ENCODE results near the gene LMX1B. TPM values are rescaled to one million over a fixed set of nuclear protein-coding genes. Genes with fewer than 3 reads are reported as not detected.
"Not testable (repeated sequence)": the region's sequence is repeated elsewhere in the genome, so short reads cannot be mapped to it uniquely, and the experiment has no call there.

LMX1B gene
- total RNA-seq, 2 experiments from 2014 or later = not detected

DNA sequence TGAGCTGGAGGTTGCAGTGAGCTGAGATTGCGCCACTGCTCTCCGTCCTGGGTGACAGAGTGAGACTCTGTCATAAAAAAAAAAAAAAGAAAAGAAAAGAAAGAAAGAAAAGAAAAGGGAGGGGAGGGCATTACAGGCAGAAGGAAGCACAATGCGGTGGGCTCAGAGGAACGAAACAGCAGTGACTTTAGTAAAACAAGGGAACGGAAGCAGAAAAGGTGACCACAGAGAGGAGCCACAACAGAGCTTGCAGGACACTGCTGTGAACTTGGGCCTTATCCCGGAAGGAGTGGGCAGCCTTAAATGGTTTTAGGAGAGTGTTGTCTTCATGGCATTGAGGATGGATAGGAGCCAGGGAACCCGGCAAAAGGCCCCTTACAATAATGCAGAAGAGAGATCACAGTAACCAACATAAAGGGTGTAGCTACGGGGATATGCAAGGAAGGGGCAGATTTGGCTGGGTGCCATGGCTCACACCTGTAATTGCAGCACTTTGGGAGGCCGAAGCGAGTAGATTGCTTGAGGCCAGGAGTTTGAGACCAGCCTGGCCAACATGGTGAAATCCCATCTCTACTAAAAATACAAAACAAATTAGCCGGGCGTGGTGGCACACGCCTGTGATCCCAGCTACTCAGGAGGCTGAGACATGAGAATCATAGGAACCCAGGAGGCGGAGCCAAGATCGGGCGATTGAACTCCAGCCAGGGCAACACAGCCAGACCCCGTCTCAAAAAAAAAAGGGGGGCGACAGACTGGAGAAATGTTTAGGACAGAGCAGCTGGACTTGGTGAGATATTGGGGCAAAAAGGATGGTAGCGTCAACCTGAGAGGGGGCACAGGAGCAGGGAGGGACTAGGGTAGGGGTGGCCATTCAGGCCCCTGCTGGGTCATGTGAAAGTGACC, 107.2 kb downstream of the LMX1B start:
- Mint-ChIP-seq H3K27ac (peak overlapping the region; percentile 96), H3K4me3 (peak overlapping the region; percentile 81), H3K36me3 (no peaks in the 10 kb centered on the region), H3K9me3 (no peaks in the 10 kb centered on the region), H3K27me3 (peaks cover 4% of the 10 kb centered on the region), H3K4me1 (peaks cover 38% of the 10 kb centered on the region)
- peak; percentile 48 for DNase-seq
- POLR2A ChIA-PET = interaction anchor here (0.6 to 3.2 kb wide), 6 partner anchors 14 to 141 kb away, joined by 3 to 17 read pairs (median 7); partner anchors contain the start of gene ZBTB43
- ATAC-seq (ENCODE audit: low read depth) = no peak

DNA sequence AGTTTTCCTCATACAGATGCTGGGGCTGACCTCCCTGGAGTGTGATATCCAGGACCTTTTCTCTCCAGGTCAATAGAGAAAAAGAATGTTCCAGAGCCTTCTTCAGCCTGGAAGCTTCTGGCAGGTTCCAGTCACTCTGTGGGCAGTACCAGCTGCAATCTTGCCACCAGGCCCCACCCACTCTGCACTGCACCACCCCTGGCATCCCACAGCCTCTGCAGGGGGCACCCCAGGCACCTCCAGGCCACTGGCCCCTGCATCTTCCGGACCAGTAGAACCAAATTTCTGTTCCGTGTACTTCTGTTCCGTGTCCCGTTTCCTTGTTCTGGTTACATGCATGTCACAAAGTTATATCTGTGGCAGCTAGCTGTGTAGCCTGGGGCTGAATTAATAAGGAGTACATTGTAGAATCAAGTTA, 107.8 kb downstream of the LMX1B start:
- Mint-ChIP-seq H3K27ac (peak overlapping the region; percentile 95), H3K4me1 (peaks cover 38% of the 10 kb centered on the region), H3K27me3 (peaks cover 6% of the 10 kb centered on the region), H3K36me3 (no peaks in the 10 kb centered on the region), H3K4me3 (peak overlapping the region; percentile 86), H3K9me3 (no peaks in the 10 kb centered on the region)
- POLR2A ChIA-PET = interaction anchor here (1.7 to 2.7 kb wide), 3 partner anchors 25 to 84 kb away, joined by 4 to 16 read pairs (median 10); partner anchors contain the start of gene ZBTB43
- no peak for ATAC-seq (ENCODE audit: low read depth)
- DNase-seq = peak; percentile 52

DNA sequence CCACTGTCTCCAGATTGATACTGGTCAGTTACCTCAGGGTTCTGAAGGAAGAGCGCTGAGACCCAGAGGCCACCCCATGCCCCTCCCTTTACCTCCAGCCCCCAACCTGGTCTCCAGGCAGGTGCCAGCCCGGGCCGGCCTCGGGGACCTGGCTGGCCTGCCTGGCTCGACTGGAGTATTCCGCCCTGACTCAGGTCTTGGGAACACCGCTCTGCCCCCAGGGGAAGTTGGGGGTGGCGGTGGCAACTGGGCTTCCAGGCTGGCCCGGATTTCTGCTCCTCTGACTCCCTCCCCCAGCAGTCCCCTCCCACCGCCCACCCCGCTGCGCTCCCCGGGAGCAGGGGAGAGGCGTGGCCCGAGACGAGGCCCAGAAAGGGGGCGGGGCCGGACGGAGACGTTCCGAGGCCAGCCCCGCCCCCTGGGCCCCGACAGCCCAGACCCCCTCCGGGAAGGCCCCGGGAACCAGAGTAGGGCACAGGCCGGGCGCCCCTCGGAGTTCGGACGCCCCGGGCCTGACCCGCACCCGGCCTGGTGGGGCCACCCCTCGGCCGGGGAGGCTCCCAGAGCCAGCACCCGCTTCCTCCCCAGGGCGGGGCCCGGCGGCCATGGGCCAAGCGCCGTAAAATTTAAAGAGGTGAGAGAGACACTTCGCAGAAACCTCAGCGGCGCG, 108.7 kb downstream of the LMX1B start:
- peak; percentile 47 for ATAC-seq (ENCODE audit: low read depth)
- POLR2A ChIA-PET = interaction anchor here (1.1 to 2.1 kb wide), 5 partner anchors 10 to 46 kb away, joined by 5 to 53 read pairs (median 30); no protein-coding TSS in a partner anchor
- Mint-ChIP-seq H3K9me3 (no peaks in the 10 kb centered on the region), H3K4me3 (peak overlapping the region; percentile 94), H3K27me3 (peaks cover 6% of the 10 kb centered on the region), H3K36me3 (no peaks in the 10 kb centered on the region), H3K27ac (peak overlapping the region; percentile 95), H3K4me1 (peaks cover 38% of the 10 kb centered on the region)
- peak; percentile 95 for DNase-seq

DNA sequence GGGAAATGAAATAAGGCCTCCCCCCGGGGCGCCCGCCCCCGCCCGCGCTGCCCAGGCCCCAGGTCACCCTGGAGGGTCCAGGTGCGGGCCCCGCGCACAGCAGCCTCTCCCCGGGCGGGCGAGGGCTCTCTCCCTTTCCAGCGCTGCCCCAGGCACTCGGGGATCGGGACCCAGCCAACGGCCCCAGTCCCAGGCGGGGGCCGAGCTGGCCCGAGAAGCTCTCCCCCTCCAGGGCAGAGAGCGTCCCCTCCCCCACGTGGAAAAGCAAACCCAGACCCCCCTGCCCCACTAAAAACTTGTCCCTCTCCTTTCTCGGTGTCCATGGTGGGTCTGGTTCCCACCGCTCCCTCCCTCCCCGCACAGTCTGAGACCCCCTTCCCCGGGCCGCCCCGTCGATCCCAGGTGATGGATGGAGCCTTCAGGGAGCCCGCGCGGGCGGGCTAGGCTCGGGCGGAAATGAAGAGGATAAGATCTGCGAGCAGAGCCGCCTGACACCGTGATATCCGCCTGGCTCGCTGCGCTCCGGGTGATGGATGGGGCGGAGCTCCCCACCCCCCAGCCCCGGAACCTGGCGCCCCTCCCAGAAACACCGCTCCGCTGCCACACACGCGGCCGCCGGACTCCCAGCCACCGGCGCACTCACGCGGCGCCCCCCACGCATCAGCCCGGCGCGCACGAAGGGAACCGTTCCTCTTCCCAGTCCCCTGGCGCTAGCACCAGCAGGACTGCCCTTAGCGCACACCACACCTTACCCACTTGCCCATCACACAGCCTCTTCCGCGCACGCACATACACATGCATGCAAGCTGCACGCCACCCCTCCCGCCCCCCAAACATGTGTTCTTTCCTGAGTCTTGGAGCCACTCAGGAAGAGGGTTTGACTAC, 109.4 kb downstream of the LMX1B start:
- peak; percentile 69 for ATAC-seq (ENCODE audit: low read depth)

DNA sequence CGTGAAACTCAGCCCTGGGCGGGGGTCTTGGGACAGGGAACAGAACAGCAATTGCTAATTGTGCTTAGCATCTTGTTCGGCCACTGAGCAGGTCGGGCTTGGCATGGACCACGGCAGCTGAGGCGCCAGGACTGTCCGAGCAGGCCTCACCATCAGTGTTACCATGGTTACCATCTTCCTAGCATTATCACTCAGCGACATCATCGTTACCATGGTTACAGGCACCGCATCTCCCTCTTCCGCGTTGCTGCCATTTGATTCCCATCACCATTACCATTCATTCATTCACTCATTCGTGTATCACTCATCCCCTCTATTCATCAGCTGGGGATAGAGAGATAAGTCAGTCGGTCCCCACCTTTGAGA, 110.1 kb downstream of the LMX1B start:
- H3K9me3 Mint-ChIP-seq = no peaks in the 10 kb centered on the region
- DNase-seq = no peak
- no peaks in the 10 kb centered on the region for H3K36me3 Mint-ChIP-seq
- no peak for ATAC-seq (ENCODE audit: low read depth)
- H3K27me3 Mint-ChIP-seq = peaks cover 6% of the 10 kb centered on the region
- peak overlapping the region; percentile 94 for H3K4me3 Mint-ChIP-seq
- peaks cover 38% of the 10 kb centered on the region for H3K4me1 Mint-ChIP-seq
- H3K27ac Mint-ChIP-seq = peak overlapping the region; percentile 98
- POLR2A ChIA-PET = interaction anchor here (0.6 to 2.1 kb wide), 20 partner anchors 8 to 403 kb away, joined by 3 to 53 read pairs (median 6); partner anchors contain the start of gene ZBTB43

More for the DNA sequence above, 109.4 kb downstream of the LMX1B start:
- no peaks in the 10 kb centered on the region for H3K9me3 Mint-ChIP-seq
- H3K27ac Mint-ChIP-seq = peak overlapping the region; percentile 98
- peak overlapping the region; percentile 94 for H3K4me3 Mint-ChIP-seq
- peaks cover 6% of the 10 kb centered on the region for H3K27me3 Mint-ChIP-seq
- H3K36me3 Mint-ChIP-seq = no peaks in the 10 kb centered on the region
- H3K4me1 Mint-ChIP-seq = peaks cover 38% of the 10 kb centered on the region
- DNase-seq = peak; percentile 80
- POLR2A ChIA-PET = interaction anchor here (0.6 to 2.1 kb wide), 20 partner anchors 8 to 403 kb away, joined by 3 to 53 read pairs (median 6); partner anchors contain the start of gene ZBTB43

DNA sequence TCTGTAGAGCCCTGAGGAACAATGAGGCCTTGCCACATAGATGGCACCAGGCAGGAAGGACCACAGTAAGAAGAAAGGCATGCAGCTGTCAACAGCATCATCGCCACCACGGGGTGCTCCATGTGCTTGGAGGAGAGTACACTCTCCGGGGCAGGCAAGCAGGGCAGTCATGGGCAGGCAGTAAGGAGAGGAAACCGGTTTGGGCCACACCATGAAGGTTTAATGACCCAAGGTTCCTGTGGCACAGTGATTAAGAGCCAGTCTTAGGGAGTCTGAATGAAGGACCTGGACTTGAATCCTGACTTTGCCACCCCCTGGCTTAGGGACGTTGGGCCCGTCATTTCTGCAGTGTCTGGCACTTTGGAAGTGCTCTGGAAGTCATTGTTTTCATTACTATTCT, 110.5 kb downstream of the LMX1B start:
- Mint-ChIP-seq H3K9me3 (no peaks in the 10 kb centered on the region), H3K4me1 (peaks cover 36% of the 10 kb centered on the region), H3K27ac (peak overlapping the region; percentile 98), H3K4me3 (peak overlapping the region; percentile 94), H3K27me3 (peaks cover 6% of the 10 kb centered on the region), H3K36me3 (no peaks in the 10 kb centered on the region)
- DNase-seq (no peak), ATAC-seq (ENCODE audit: low read depth) (no peak)
- POLR2A ChIA-PET = interaction anchor here (0.9 to 2.1 kb wide), 8 partner anchors 13 to 75 kb away, joined by 3 to 53 read pairs (median 8); no protein-coding TSS in a partner anchor

DNA sequence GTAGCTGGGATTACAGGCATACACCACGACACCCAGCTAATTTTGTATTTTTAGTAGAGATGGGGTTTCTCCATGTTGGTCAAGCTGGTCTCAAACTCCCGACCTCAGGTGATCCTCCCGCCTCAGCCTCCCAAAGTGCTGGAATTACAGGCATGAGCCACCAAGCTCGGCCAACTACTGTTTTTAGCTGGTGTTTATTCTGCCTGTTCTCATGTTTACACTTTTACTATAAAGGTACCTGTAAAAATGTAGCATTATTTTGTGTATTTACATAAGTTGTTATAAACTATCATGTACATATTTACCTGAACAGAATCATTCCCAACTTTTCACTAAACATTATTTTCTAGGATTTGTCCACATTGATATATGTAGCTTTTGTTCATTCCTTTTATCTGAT, 111.8 kb downstream of the LMX1B start:
- not testable (repeated sequence) for H3K27me3 Mint-ChIP-seq; H3K4me3 Mint-ChIP-seq; H3K36me3 Mint-ChIP-seq; DNase-seq; ATAC-seq (ENCODE audit: low read depth); H3K27ac Mint-ChIP-seq; H3K9me3 Mint-ChIP-seq
- H3K4me1 Mint-ChIP-seq = peaks cover 24% of the 10 kb centered on the region
- POLR2A ChIA-PET = interaction anchor here (0.8 kb wide), 1 partner anchor 44 kb away, joined by 3 read pairs; no protein-coding TSS in a partner anchor

DNA sequence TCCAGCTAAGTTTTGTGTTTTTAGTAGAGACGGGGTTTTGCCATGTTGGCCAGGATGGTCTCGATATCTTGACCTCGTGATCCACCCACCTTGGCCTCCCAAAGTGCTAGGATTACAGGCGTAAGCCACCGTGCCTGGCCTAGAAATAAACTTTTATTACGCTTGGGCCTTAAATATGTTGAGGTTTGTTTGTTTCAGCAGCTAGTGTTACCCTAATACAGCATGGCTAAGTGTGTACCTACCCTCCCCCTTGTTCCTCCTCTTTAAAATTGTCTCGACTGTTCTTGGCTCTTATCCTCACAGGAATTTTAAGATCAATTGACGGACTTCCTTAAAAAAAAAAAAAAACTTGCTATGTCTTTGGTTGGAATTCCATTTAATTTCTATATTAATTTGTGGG, 114.5 kb downstream of the LMX1B start:
- H3K9me3 Mint-ChIP-seq; POLR2A ChIA-PET; H3K27me3 Mint-ChIP-seq; DNase-seq; H3K27ac Mint-ChIP-seq; H3K4me1 Mint-ChIP-seq; H3K4me3 Mint-ChIP-seq; ATAC-seq (ENCODE audit: low read depth); H3K36me3 Mint-ChIP-seq: not testable (repeated sequence)

DNA sequence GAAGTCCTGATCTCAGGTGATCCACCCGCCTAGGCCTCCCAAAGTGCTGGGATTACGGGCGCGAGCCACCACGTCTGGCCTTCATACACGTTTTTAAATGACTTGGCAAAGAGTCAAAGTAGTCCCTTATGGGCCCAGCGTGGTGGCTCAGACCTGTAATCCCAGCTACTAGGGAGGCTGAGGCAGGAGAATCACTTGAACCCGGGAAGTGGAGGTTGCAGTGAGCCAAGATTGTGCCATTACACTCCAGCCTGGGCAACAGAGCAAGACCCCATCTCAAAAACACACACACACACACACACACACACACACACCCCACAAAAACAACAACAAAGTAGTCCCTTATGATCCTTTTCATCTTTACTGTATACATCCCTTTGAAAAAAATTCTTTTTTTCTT, 116.9 kb downstream of the LMX1B start:
- POLR2A ChIA-PET; DNase-seq; H3K4me1 Mint-ChIP-seq; H3K4me3 Mint-ChIP-seq; H3K36me3 Mint-ChIP-seq; ATAC-seq (ENCODE audit: low read depth); H3K27ac Mint-ChIP-seq; H3K9me3 Mint-ChIP-seq; H3K27me3 Mint-ChIP-seq: not testable (repeated sequence)

DNA sequence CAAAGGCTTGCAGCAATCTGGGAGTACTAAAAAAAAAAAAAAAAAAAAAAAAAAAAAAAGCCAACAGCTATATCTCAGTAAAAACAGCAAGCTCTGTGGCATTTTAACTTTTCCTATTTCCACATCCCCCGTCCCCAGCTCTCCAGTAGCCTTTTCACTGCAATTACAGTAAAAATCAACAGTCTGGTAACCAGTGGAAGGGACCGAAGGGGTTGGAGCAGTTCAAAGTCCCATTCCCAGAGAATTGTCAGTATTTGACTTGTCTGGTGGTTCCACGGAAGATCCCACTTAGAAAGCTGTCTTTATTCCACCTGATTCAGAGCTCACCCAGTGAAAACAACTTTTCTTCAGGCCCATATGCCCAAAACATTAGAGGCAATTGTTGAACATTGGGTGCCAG, 119.3 kb downstream of the LMX1B start:
- ATAC-seq (ENCODE audit: low read depth) (no peak), DNase-seq (no peak)
- Mint-ChIP-seq H3K4me3 (no peak overlapping the region), H3K9me3 (peaks cover 12% of the 10 kb centered on the region), H3K27ac (no peak overlapping the region), H3K27me3 (peaks cover 21% of the 10 kb centered on the region), H3K4me1 (no peaks in the 10 kb centered on the region), H3K36me3 (peaks cover 4% of the 10 kb centered on the region)
- POLR2A ChIA-PET = interaction anchor here (3.7 kb wide), 1 partner anchor 10 kb away, joined by 30 read pairs; no protein-coding TSS in a partner anchor

DNA sequence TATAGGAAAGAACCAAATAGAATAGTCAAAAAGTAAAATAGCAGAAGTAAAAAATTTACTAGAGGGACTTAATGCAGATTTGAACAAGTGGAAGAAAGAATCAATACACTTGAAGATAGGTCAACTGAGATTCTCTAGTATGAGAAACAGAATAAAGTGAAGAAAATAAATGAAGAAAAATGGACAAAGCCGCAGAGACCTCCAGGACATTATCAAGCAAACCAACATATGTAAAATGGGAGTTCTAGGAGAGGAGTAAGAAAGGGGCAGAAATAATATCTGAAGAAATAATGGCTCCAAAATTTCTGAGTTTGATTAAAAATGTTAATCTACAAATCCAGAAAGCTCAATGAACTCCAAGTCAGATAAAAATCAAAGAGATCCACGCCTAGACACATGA, 121.1 kb downstream of the LMX1B start:
- no peak for DNase-seq
- POLR2A ChIA-PET = interaction anchor here (1.5 kb wide), 1 partner anchor 11 kb away, joined by 6 read pairs; no protein-coding TSS in a partner anchor

DNA sequence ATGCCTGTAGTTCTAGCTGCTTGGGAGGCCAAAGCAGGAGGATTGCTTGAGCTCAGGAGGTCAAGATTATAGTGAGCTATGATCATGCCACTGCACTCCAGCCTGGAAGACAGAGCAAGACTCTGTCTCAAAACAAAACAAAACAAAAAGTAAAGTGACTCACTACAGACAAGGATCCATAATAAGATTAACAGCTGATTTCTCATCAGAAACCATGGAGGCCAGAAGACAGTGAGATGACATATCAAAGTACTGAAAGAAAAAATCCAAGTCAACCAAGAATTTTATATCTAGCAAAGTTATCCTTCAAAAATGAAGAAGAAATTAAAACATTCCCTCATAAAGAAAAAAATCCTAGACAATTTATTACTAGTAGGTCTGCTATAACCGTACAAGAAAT, 121.8 kb downstream of the LMX1B start:
- H3K27me3 Mint-ChIP-seq = peaks cover 30% of the 10 kb centered on the region
- no peaks in the 10 kb centered on the region for H3K4me1 Mint-ChIP-seq
- POLR2A ChIA-PET = interaction anchor here (1.5 kb wide), 1 partner anchor 12 kb away, joined by 6 read pairs; no protein-coding TSS in a partner anchor
- H3K4me3 Mint-ChIP-seq = no peak overlapping the region
- ATAC-seq (ENCODE audit: low read depth) (no peak), DNase-seq (no peak)
- peaks cover 15% of the 10 kb centered on the region for H3K9me3 Mint-ChIP-seq
- H3K36me3 Mint-ChIP-seq = peaks cover 4% of the 10 kb centered on the region
- H3K27ac Mint-ChIP-seq = no peak overlapping the region

More for the DNA sequence above, 121.1 kb downstream of the LMX1B start:
- Mint-ChIP-seq H3K4me1 (no peaks in the 10 kb centered on the region), H3K9me3 (peaks cover 15% of the 10 kb centered on the region), H3K27ac (no peak overlapping the region), H3K36me3 (peaks cover 4% of the 10 kb centered on the region), H3K27me3 (peaks cover 30% of the 10 kb centered on the region), H3K4me3 (no peak overlapping the region)
- ATAC-seq (ENCODE audit: low read depth) = no peak

Data from activated naive CD8-positive, alpha-beta T cell treated with anti-CD3 and anti-CD28 coated beads, Interleukin-2, amount 10 ng/mL, durations not matched to agents 7 days and 5 days (primary cell).